H1 (cell line): ENCODE measurements around the gene ZNF74. TPM values are rescaled to one million over a fixed set of nuclear protein-coding genes. Genes with fewer than 3 reads are reported as not detected.

Source experiments
- polyA plus RNA-seq, 7 experiments: library from polyadenylated mRNA; depleted of rRNA in 3 of 7; stranded (reverse) in 5 of 7; unstranded in 2 of 7; fragments of >200 nt in 5 of 7; fragments of 200-250 nt in 2 of 7; gene quantifications; 1 replicate in 5 of 7; 2 replicates in 1 of 7; 4 replicates in 1 of 7; pipeline versions ENCODE4 v1.2.1 to v1.2.3, GENCODE V29; 2011 to 2013; ENCODE audit warnings: missing spikeins in 2 of 7, mixed read lengths in 2 of 7
- total RNA-seq: library from RNA; stranded (reverse); fragmentation: NEBNext Ultra II Directional; extraction: Animal tissue kit (Norgen Biotek cat#: 25700); gene quantifications from 2 replicates; pipeline ENCODE4 v1.2.1, GENCODE V29; 2021
- TF ChIP-seq, protein P1 (sequence below): IDR thresholded peaks from 2 replicates; pipeline ENCODE4 v1.6.1; 2012; ENCODE audit warnings: inconsistent platforms

The ZNF74 gene
- total and polyA plus RNA-seq, 2 of the 8 experiments (the other 6 are each of a cell fraction or from before 2014, with no cell fraction given), result 29.7 to 45.7 TPM

DNA sequence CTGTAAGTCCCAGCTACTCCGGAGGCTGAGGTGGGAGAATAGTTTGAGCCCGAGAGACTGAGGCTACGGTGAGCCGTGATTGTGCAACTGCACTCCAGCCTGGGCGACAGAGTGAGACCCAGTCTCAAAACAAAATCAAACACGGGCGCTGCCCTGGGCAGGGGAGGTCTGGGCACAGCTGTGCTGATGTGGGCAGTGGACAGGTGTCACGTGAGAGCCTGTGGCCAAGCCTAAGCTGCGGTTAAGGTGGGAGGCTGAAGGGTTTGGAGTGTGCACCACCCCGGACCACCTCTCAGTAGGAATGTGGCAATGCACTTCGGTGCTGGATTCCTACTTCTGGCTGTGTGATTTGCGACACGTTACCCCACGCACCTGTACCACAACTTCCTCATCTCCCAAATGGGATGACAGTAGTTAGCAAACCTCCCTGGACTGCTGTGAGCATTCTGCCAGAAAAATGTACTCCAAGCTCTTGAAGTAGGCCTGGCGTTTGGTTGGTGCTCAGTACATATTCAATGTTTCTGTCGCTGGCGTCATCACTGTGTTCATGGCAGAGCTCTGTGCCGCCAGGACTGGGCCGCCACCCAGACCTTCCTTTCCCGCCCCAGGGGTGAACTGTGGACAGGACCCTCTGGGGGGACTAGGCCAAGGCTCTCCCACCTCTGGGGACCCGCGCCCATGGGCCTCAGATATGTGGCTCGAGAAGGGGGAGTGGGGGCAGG is 807 bp upstream of the ZNF74 start (continued):
- TF ChIP-seq, protein P1, sequence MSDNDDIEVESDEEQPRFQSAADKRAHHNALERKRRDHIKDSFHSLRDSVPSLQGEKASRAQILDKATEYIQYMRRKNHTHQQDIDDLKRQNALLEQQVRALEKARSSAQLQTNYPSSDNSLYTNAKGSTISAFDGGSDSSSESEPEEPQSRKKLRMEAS, result no peak
